HepG2 (cell line): ENCODE data around the gene THADA. TPM values are rescaled to one million over a fixed set of nuclear protein-coding genes. Genes with fewer than 3 reads are reported as not detected.

ENCODE experiments used
- ESRRA ChIP-seq: sonication (generic); formaldehyde crosslinking; IDR thresholded peaks from 2 replicates; pipeline ENCODE4 v1.5.1; 2020; ENCODE audit warnings: mild to moderate bottlenecking, low read depth, missing genetic modification reagents
- HDAC2 ChIP-seq: sonication (generic); formaldehyde crosslinking; IDR thresholded peaks from 2 replicates; pipeline ENCODE4 v1.4.0; 2020; ENCODE audit warnings: missing genetic modification reagents
- MED1 ChIP-seq: sonication (generic); formaldehyde crosslinking; IDR thresholded peaks from 2 replicates; pipeline ENCODE4 v1.4.0; 2020; ENCODE audit warnings: missing genetic modification reagents
- MED13 ChIP-seq: sonication (generic); formaldehyde crosslinking; IDR thresholded peaks from 2 replicates; pipeline ENCODE4 v1.5.0; 2020; ENCODE audit warnings: missing genetic modification reagents
- POGZ ChIP-seq: sonication (generic); formaldehyde crosslinking; IDR thresholded peaks from 2 replicates; pipeline ENCODE4 v1.4.0; 2020; ENCODE audit warnings: mild to moderate bottlenecking, missing genetic modification reagents
- RARA ChIP-seq: IDR thresholded peaks from 2 replicates; pipeline ENCODE4 v1.6.1; 2016; ENCODE audit warnings: missing genetic modification reagents, missing compliant biosample characterization
- ZFX ChIP-seq: sonication (generic); formaldehyde crosslinking; IDR thresholded peaks from 2 replicates; pipeline ENCODE4 v1.4.0; 2020; ENCODE audit warnings: mild to moderate bottlenecking, low read depth, missing genetic modification reagents, moderate library complexity
- ZNF510 ChIP-seq: sonication (generic); formaldehyde crosslinking; IDR thresholded peaks from 2 replicates; pipeline ENCODE4 v1.4.0; 2020; ENCODE audit warnings: low read depth, mild to moderate bottlenecking, missing genetic modification reagents
- ZNF556 ChIP-seq: sonication (generic); formaldehyde crosslinking; IDR thresholded peaks from 2 replicates; pipeline ENCODE4 v1.4.0; 2020; ENCODE audit warnings: mild to moderate bottlenecking, missing genetic modification reagents, borderline replicate concordance
- polyA plus RNA-seq, 8 experiments: library from polyadenylated mRNA; depleted of rRNA in 3 of 8; stranded (reverse) in 7 of 8; unstranded in 1 of 8; fragments of >200 nt; fragmentation: Illumina TruSeq in 4 of 8; extraction: Trizol in 4 of 8; gene quantifications; 2 replicates each; pipeline versions ENCODE4 v1.2.1 to v1.2.3, GENCODE V29; 2011 to 2016; ENCODE audit warnings: low read depth in 4 of 8, missing spikeins in 1 of 8, mixed read lengths in 1 of 8; ENCODE audit not compliant: insufficient read depth in 1 of 8
- total RNA-seq, 5 experiments: library from RNA; depleted of rRNA; stranded (reverse); fragments of >200 nt; fragmentation: Illumina TruSeq; extraction: Trizol; gene quantifications; 2 replicates each; pipeline ENCODE4 v1.2.3, GENCODE V29; 2016; ENCODE audit warnings: low read depth in 1 of 5
- TF ChIP-seq, protein P1 (sequence below): sonication (generic); formaldehyde crosslinking; conservative IDR thresholded peaks from 2 replicates; pipeline ENCODE4 v1.5.0; 2020; ENCODE audit warnings: missing genetic modification reagents
- TF ChIP-seq, protein P2 (sequence below): sonication (generic); formaldehyde crosslinking; IDR thresholded peaks from 2 replicates; pipeline ENCODE4 v1.4.0; 2020; ENCODE audit warnings: missing genetic modification reagents
- TF ChIP-seq, protein P3 (sequence below): sonication (generic); formaldehyde crosslinking; IDR thresholded peaks from 2 replicates; pipeline ENCODE4 v1.4.0; 2020; ENCODE audit warnings: mild to moderate bottlenecking, missing genetic modification reagents, borderline replicate concordance
- TF ChIP-seq, protein P4 (sequence below): sonication (generic); formaldehyde crosslinking; IDR thresholded peaks from 2 replicates; pipeline ENCODE4 v1.9.0; 2022; ENCODE audit warnings: missing genetic modification reagents, mild to moderate bottlenecking, borderline replicate concordance
- TF ChIP-seq, protein P5 (sequence below): sonication (generic); formaldehyde crosslinking; IDR thresholded peaks from 2 replicates; pipeline ENCODE4; 2020; ENCODE audit warnings: missing genetic modification reagents, mild to moderate bottlenecking, borderline replicate concordance

The THADA gene
- total and polyA plus RNA-seq, 2 of the 13 experiments (the other 11 are each of a cell fraction or from before 2014, with no cell fraction given) = 12.7 to 21.7 TPM

DNA sequence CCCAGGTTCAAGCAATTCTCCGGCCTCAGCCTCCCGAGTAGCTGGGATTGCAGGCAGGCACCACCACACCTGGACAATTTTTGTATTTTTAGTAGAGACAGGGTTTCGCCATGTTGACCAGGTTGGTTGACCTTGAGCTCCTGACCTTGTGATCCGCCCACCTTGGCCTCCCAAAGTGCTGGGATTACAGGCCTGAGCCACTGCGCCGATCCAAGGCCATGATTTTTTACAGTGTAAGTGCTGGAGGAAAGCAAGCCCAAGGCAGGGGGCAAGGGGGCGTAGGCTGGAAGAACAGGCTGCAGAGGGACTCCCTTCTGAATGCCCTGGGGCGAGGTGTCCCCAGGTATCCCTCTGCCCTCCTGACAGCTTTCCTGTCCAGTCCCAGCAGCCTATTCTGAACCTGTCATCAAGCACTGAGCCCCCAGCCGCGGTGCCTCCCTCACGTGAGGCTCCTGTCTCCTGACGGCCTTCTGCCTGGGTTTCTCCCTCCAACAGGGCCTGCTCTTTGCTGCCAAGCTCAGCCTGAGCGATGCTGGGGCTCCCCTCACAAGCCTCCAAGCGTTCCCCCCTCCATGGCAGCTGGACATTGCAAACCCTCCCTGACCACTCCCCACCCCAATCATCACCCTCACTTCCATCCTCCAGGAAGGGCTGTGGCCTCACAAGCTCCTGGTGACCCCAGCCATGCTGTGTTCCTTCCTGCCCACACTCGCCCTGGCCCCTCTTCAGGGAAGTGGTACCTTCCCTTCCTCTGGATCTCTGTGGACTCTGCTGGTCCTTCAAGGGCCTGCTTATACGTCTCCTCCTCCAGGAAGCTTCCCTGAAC lies 407.1 kb downstream of the THADA start (continued):
- TF ChIP-seq, protein P1, sequence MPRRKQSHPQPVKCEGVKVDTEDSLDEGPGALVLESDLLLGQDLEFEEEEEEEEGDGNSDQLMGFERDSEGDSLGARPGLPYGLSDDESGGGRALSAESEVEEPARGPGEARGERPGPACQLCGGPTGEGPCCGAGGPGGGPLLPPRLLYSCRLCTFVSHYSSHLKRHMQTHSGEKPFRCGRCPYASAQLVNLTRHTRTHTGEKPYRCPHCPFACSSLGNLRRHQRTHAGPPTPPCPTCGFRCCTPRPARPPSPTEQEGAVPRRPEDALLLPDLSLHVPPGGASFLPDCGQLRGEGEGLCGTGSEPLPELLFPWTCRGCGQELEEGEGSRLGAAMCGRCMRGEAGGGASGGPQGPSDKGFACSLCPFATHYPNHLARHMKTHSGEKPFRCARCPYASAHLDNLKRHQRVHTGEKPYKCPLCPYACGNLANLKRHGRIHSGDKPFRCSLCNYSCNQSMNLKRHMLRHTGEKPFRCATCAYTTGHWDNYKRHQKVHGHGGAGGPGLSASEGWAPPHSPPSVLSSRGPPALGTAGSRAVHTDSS (CRISPR knock-in tag) = no peak
- no peak for TF ChIP-seq MED13 (CRISPR knock-in tag)
- TF ChIP-seq, protein P2, sequence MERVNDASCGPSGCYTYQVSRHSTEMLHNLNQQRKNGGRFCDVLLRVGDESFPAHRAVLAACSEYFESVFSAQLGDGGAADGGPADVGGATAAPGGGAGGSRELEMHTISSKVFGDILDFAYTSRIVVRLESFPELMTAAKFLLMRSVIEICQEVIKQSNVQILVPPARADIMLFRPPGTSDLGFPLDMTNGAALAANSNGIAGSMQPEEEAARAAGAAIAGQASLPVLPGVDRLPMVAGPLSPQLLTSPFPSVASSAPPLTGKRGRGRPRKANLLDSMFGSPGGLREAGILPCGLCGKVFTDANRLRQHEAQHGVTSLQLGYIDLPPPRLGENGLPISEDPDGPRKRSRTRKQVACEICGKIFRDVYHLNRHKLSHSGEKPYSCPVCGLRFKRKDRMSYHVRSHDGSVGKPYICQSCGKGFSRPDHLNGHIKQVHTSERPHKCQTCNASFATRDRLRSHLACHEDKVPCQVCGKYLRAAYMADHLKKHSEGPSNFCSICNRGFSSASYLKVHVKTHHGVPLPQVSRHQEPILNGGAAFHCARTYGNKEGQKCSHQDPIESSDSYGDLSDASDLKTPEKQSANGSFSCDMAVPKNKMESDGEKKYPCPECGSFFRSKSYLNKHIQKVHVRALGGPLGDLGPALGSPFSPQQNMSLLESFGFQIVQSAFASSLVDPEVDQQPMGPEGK (CRISPR knock-in tag) = peak; percentile 66; the same call in 1 of the 2 replicates
- peak; percentile 78 for TF ChIP-seq ZFX (CRISPR knock-in tag)
- TF ChIP-seq ZNF510 (CRISPR knock-in tag) = no peak
- TF ChIP-seq ESRRA (CRISPR knock-in tag) = peak; percentile 99
- TF ChIP-seq, protein P3, sequence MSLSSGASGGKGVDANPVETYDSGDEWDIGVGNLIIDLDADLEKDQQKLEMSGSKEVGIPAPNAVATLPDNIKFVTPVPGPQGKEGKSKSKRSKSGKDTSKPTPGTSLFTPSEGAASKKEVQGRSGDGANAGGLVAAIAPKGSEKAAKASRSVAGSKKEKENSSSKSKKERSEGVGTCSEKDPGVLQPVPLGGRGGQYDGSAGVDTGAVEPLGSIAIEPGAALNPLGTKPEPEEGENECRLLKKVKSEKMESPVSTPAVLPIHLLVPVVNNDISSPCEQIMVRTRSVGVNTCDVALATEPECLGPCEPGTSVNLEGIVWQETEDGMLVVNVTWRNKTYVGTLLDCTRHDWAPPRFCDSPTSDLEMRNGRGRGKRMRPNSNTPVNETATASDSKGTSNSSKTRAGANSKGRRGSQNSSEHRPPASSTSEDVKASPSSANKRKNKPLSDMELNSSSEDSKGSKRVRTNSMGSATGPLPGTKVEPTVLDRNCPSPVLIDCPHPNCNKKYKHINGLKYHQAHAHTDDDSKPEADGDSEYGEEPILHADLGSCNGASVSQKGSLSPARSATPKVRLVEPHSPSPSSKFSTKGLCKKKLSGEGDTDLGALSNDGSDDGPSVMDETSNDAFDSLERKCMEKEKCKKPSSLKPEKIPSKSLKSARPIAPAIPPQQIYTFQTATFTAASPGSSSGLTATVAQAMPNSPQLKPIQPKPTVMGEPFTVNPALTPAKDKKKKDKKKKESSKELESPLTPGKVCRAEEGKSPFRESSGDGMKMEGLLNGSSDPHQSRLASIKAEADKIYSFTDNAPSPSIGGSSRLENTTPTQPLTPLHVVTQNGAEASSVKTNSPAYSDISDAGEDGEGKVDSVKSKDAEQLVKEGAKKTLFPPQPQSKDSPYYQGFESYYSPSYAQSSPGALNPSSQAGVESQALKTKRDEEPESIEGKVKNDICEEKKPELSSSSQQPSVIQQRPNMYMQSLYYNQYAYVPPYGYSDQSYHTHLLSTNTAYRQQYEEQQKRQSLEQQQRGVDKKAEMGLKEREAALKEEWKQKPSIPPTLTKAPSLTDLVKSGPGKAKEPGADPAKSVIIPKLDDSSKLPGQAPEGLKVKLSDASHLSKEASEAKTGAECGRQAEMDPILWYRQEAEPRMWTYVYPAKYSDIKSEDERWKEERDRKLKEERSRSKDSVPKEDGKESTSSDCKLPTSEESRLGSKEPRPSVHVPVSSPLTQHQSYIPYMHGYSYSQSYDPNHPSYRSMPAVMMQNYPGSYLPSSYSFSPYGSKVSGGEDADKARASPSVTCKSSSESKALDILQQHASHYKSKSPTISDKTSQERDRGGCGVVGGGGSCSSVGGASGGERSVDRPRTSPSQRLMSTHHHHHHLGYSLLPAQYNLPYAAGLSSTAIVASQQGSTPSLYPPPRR (CRISPR knock-in tag) = peak; percentile 67; the same call in 1 of the 2 replicates
- TF ChIP-seq, protein P4, sequence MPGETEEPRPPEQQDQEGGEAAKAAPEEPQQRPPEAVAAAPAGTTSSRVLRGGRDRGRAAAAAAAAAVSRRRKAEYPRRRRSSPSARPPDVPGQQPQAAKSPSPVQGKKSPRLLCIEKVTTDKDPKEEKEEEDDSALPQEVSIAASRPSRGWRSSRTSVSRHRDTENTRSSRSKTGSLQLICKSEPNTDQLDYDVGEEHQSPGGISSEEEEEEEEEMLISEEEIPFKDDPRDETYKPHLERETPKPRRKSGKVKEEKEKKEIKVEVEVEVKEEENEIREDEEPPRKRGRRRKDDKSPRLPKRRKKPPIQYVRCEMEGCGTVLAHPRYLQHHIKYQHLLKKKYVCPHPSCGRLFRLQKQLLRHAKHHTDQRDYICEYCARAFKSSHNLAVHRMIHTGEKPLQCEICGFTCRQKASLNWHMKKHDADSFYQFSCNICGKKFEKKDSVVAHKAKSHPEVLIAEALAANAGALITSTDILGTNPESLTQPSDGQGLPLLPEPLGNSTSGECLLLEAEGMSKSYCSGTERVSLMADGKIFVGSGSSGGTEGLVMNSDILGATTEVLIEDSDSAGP (CRISPR knock-in tag) = peak; percentile 69; the same call in 1 of the 2 replicates
- TF ChIP-seq, protein P5, sequence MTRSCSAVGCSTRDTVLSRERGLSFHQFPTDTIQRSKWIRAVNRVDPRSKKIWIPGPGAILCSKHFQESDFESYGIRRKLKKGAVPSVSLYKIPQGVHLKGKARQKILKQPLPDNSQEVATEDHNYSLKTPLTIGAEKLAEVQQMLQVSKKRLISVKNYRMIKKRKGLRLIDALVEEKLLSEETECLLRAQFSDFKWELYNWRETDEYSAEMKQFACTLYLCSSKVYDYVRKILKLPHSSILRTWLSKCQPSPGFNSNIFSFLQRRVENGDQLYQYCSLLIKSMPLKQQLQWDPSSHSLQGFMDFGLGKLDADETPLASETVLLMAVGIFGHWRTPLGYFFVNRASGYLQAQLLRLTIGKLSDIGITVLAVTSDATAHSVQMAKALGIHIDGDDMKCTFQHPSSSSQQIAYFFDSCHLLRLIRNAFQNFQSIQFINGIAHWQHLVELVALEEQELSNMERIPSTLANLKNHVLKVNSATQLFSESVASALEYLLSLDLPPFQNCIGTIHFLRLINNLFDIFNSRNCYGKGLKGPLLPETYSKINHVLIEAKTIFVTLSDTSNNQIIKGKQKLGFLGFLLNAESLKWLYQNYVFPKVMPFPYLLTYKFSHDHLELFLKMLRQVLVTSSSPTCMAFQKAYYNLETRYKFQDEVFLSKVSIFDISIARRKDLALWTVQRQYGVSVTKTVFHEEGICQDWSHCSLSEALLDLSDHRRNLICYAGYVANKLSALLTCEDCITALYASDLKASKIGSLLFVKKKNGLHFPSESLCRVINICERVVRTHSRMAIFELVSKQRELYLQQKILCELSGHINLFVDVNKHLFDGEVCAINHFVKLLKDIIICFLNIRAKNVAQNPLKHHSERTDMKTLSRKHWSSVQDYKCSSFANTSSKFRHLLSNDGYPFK (CRISPR knock-in tag) = 0 out of 2 replicates have a peak, but pooled peaks have one; percentile 23
- peak; percentile 67 for TF ChIP-seq RARA
- TF ChIP-seq POGZ (CRISPR knock-in tag) = peak; percentile 55
- TF ChIP-seq ZNF556 (CRISPR knock-in tag) = 0 out of 2 replicates have a peak, but pooled peaks have one; percentile 38
- 0 out of 2 replicates have a peak, but pooled peaks have one; percentile 24 for TF ChIP-seq MED1 (CRISPR knock-in tag)
- TF ChIP-seq HDAC2 (CRISPR knock-in tag) = peak; percentile 60; the same call in 1 of the 2 replicates
